Common myeloid progenitor, CD34-positive (primary cell): ENCODE measurements around the gene VEGFA.

Experiments used
- CTCF ChIA-PET: fragments of 350-600 bp; sonication (Branson Sonifier 250); formaldehyde crosslinking; loops from one replicate; lab custom pipeline; 2021; ENCODE audit warnings: antibody characterized with exemption; lab: Charles Lee
- POLR2A ChIA-PET: fragments of 350-600 bp; sonication (Branson Sonifier 250); formaldehyde crosslinking; loops from one replicate; lab custom pipeline; 2021; ENCODE audit warnings: antibody characterized with exemption; lab: Charles Lee
- DNase-seq, 3 donors: peaks; one replicate each; pipeline versions ENCODE4 v3.0.0 to v3.0.0-alpha.2; 2013
- H3K27ac ChIP-seq, 2 experiments: 1 replicate in 1 of 2; 2 replicates in 1 of 2; pipeline ENCODE4 v1.7.0; 2013; ENCODE audit warnings: inconsistent platforms in 2 of 2, low read length in 2 of 2, mild to moderate bottlenecking in 2 of 2, low read depth in 1 of 2, moderate library complexity in 1 of 2; ENCODE audit not compliant: severe bottlenecking in 2 of 2, insufficient read depth in 1 of 2, poor library complexity in 1 of 2
- H3K27me3 ChIP-seq, 5 experiments: replicated peaks in 2 of 5; 1 replicate in 3 of 5; 2 replicates in 2 of 5; pipeline versions ENCODE4 v1.6.1 to v1.7.0; 2013; ENCODE audit warnings: low read length in 4 of 5, mild to moderate bottlenecking in 2 of 5, moderate library complexity in 2 of 5, inconsistent platforms in 1 of 5; ENCODE audit not compliant: insufficient read depth in 5 of 5, control insufficient read depth in 4 of 5
- H3K36me3 ChIP-seq, 4 experiments: 1 replicate in 2 of 4; 2 replicates in 2 of 4; pipeline versions ENCODE4 v1.6.1 to v1.7.0; 2013; ENCODE audit warnings: low read length in 3 of 4, control low read depth in 1 of 4, mild to moderate bottlenecking in 1 of 4; ENCODE audit not compliant: control insufficient read depth in 4 of 4, insufficient read depth in 4 of 4
- H3K4me1 ChIP-seq, 4 experiments: 1 replicate in 3 of 4; 2 replicates in 1 of 4; pipeline versions ENCODE4 v1.6.1 to v1.7.1; 2013; ENCODE audit warnings: low read length in 3 of 4, mild to moderate bottlenecking in 3 of 4, control low read depth in 1 of 4, inconsistent platforms in 1 of 4, moderate library complexity in 1 of 4; ENCODE audit not compliant: control insufficient read depth in 4 of 4, insufficient read depth in 4 of 4; ENCODE audit errors: control extremely low read depth in 1 of 4
- H3K4me3 ChIP-seq, 7 experiments: 1 replicate in 4 of 7; 2 replicates in 3 of 7; pipeline versions ENCODE4 v1.5.1 to v1.7.0; 2013; ENCODE audit warnings: mild to moderate bottlenecking in 7 of 7, low read length in 6 of 7, moderate library complexity in 6 of 7, inconsistent platforms in 2 of 7, low read depth in 2 of 7, control low read depth in 1 of 7; ENCODE audit not compliant: insufficient read depth in 4 of 7, control insufficient read depth in 1 of 7; ENCODE audit errors: extremely low read depth in 1 of 7
- H3K9me3 ChIP-seq, 5 experiments: 1 replicate in 4 of 5; 2 replicates in 1 of 5; pipeline versions ENCODE4 v1.6.1 to v1.7.1; 2013; ENCODE audit warnings: low read length in 4 of 5, mild to moderate bottlenecking in 2 of 5, inconsistent platforms in 1 of 5, low read depth in 1 of 5, moderate library complexity in 1 of 5; ENCODE audit not compliant: control insufficient read depth in 4 of 5, insufficient read depth in 2 of 5; ENCODE audit errors: control extremely low read depth in 1 of 5
- WGBS: methylation state at CpG from one replicate; pipeline ENCODE4 v1.1.5; 2013; ENCODE audit not compliant: insufficient coverage; 5-methylcytosine and 5-hydroxymethylcytosine counted together

VEGFA gene

GRCh38 chr6:43742931-43743632 lies 26.9 kb upstream of the VEGFA start:
- Histone ChIP-seq H3K36me3 (no peaks in the 10 kb centered on the region), H3K27ac (no peak overlapping the region), H3K27me3 (no peaks in the 10 kb centered on the region), H3K4me1 (peaks cover 0 to 17% (median 0%) of the 10 kb centered on the region in 4 experiments), H3K9me3 (no peaks in the 10 kb centered on the region), H3K4me3 (no peak overlapping the region)
- POLR2A ChIA-PET = no interaction called here
- CTCF ChIA-PET = interaction anchor here (0.8 to 8.7 kb wide), 6 partner anchors 12 to 34 kb away, joined by 3 to 58 read pairs (median 8); partner anchors contain the start of gene VEGFA
- 91% methylated on average over 8 of the region's 9 CpGs for WGBS
- no peak for DNase-seq

- Histone ChIP-seq H3K36me3 (no peaks in the 10 kb centered on the region), H3K4me3 (no peak overlapping the region), H3K27ac (no peak overlapping the region), H3K4me1 (peaks cover 0 to 17% (median 0%) of the 10 kb centered on the region in 4 experiments), H3K27me3 (no peaks in the 10 kb centered on the region), H3K9me3 (no peaks in the 10 kb centered on the region)
- POLR2A ChIA-PET = no interaction called here
- WGBS = 93% methylated on average over 5 of the region's 5 CpGs
- no peak for DNase-seq
- CTCF ChIA-PET = interaction anchor here (1.0 to 8.7 kb wide), 8 partner anchors 11 to 335 kb away, joined by 3 to 58 read pairs (median 5); partner anchors contain the start of gene VEGFA
Measured at GRCh38 chr6:43743682-43744381, 26.2 kb upstream of the VEGFA start.

GRCh38 chr6:43744491-43744890 lies 25.5 kb upstream of the VEGFA start:
- POLR2A ChIA-PET = no interaction called here
- Histone ChIP-seq H3K4me1 (peaks cover 0 to 17% (median 0%) of the 10 kb centered on the region in 4 experiments), H3K36me3 (no peaks in the 10 kb centered on the region), H3K4me3 (no peak overlapping the region), H3K9me3 (no peaks in the 10 kb centered on the region), H3K27ac (no peak overlapping the region), H3K27me3 (no peaks in the 10 kb centered on the region)
- CTCF ChIA-PET = interaction anchor here (0.9 to 8.7 kb wide), 9 partner anchors 10 to 334 kb away, joined by 3 to 58 read pairs (median 4); partner anchors contain the start of gene VEGFA
- DNase-seq = no peak
- WGBS = 90% methylated on average over 7 of the region's 8 CpGs

- CTCF ChIA-PET = interaction anchor here (0.9 to 8.7 kb wide), 12 partner anchors 10 to 333 kb away, joined by 3 to 58 read pairs (median 4); partner anchors contain the start of gene VEGFA
- Histone ChIP-seq H3K36me3 (no peaks in the 10 kb centered on the region), H3K27me3 (no peaks in the 10 kb centered on the region), H3K27ac (no peak overlapping the region), H3K9me3 (no peaks in the 10 kb centered on the region), H3K4me1 (peaks cover 0 to 16% (median 0%) of the 10 kb centered on the region in 4 experiments), H3K4me3 (no peak overlapping the region)
- 94% methylated on average over 12 of the region's 16 CpGs for WGBS
- no peak for DNase-seq
- POLR2A ChIA-PET = no interaction called here
Measured at GRCh38 chr6:43744931-43745727, 24.9 kb upstream of the VEGFA start.

- H3K9me3 ChIP-seq = no peaks in the 10 kb centered on the region
- POLR2A ChIA-PET = no interaction called here
- WGBS = 100% methylated on average over 2 of the region's 2 CpGs
- CTCF ChIA-PET = interaction anchor here (0.9 to 8.7 kb wide), 8 partner anchors 9 to 329 kb away, joined by 3 to 58 read pairs (median 7); partner anchors contain the start of gene VEGFA
- no peak overlapping the region for H3K27ac ChIP-seq
- no peak overlapping the region for H3K4me3 ChIP-seq
- H3K27me3 ChIP-seq = no peaks in the 10 kb centered on the region
- peaks cover 0 to 8% (median 0%) of the 10 kb centered on the region in 4 experiments for H3K4me1 ChIP-seq
- H3K36me3 ChIP-seq = no peaks in the 10 kb centered on the region
- no peak for DNase-seq
Measured at GRCh38 chr6:43746071-43746470, 23.9 kb upstream of the VEGFA start.

- peaks cover 0 to 8% (median 0%) of the 10 kb centered on the region in 4 experiments for H3K4me1 ChIP-seq
- no peak overlapping the region for H3K27ac ChIP-seq
- no peaks in the 10 kb centered on the region for H3K9me3 ChIP-seq
- POLR2A ChIA-PET = no interaction called here
- CTCF ChIA-PET = interaction anchor here (0.9 to 8.7 kb wide), 4 partner anchors 11 to 23 kb away, joined by 3 to 58 read pairs (median 6); no protein-coding TSS in a partner anchor
- no peaks in the 10 kb centered on the region for H3K27me3 ChIP-seq
- 77% methylated on average over 5 of the region's 13 CpGs for WGBS
- DNase-seq = no peak
- H3K4me3 ChIP-seq = no peak overlapping the region
- no peaks in the 10 kb centered on the region for H3K36me3 ChIP-seq
Measured at GRCh38 chr6:43746613-43747102, 23.4 kb upstream of the VEGFA start.
